ENCODE measurements around the gene LMOD3.

- TF ChIP-seq GATA2 (IDR thresholded peaks at IDR 0.05; ENCODE audit: low read depth, low read length), result no peak
- TF ChIP-seq GATA3 (IDR thresholded peaks at IDR 0.05; ENCODE audit: low read depth, low read length), result no peak
Observed at GRCh38 chr3:69122403-69122802, at the start of gene LMOD3.

Data from SH-SY5Y (cell line).